Activated naive CD8-positive, alpha-beta T cell treated with anti-CD3 and anti-CD28 coated beads, Interleukin-2, amount 50 U/mL, for 24 hours (primary cell): ENCODE measurements around the gene GATAD2B.

Experiments used
- ATAC-seq: fragments of 150-1000 bp; cut with Tn5 transposase; one replicate; pipeline ENCODE4 v1.10.0; 2021
- DNase-seq: peaks from one replicate; pipeline ENCODE4 v3.0.0; 2021
- H3K27ac Mint-ChIP-seq: one replicate; pipeline ENCODE4 v1.8.0; 2021; ENCODE audit warnings: mild to moderate bottlenecking, mixed read lengths
- H3K27me3 Mint-ChIP-seq: one replicate; pipeline ENCODE4 v1.8.0; 2021; ENCODE audit warnings: mixed read lengths
- H3K36me3 Mint-ChIP-seq: one replicate; pipeline ENCODE4 v1.8.0; 2021; ENCODE audit warnings: low read depth, mixed read lengths
- H3K4me1 Mint-ChIP-seq: one replicate; pipeline ENCODE4 v1.8.0; 2021; ENCODE audit warnings: mixed read lengths
- H3K4me3 Mint-ChIP-seq: one replicate; pipeline ENCODE4 v1.8.0; 2021; ENCODE audit warnings: mild to moderate bottlenecking, moderate library complexity, mixed read lengths
- H3K9me3 Mint-ChIP-seq: one replicate; pipeline ENCODE4 v1.8.0; 2021; ENCODE audit warnings: mixed read lengths

Gene GATAD2B

DNA sequence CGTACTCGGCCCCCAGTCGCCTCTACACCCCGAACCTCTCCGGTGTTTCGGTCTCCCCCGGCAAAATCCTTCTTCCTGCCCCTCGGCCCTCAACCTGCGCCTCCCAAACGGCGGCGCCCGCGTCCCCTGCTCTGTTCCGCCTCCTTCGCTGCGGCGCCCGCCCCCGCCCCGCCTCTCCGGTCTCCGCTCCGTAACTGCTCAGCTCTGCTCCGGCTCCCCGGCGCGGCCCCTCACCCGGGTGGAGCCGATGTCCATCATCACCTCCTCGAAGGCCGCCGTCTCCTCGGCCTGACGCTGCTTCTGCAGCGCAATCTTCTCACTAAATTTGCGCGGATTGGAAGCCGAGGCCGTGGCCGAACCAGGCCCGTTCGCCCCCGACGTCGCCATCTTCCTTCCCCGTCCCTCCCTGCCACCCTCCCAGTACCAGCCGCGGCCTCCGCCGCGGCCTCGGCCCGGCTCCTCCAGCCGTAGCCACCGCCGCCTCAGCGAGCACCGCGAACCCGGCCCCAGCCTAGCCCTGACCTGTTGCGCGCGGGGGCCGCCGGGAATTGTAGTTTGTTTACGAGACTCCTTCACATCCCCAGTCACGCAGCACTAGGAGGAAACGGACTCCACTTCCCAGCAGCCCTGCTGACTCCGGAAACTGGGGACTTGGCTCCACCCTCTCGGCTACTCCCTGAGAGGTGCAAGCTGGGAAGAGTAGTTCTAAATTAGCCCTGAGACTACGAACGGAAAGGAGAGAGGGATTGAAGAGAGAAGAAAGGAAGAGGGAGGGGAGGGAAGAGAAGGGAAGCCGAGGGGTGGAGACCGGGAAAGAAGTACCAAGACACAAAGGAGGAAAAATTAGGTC lies 35.6 kb upstream of the GATAD2B start, which contains the start of gene CRTC2:
Gene CRTC2, minus strand, starts transcription at position 502 of the 850 bp plus-strand sequence. Its CDS starts 115 bp downstream, at position 387.
- Mint-ChIP-seq H3K9me3 (no peaks in the 10 kb centered on the region), H3K27me3 (no peaks in the 10 kb centered on the region), H3K36me3 (peaks cover 23% of the 10 kb centered on the region), H3K4me1 (peaks cover 61% of the 10 kb centered on the region), H3K4me3 (peak within 1 kb of the TSS; percentile 93), H3K27ac (peak within 1 kb of the TSS; percentile 90)
- peak; percentile 96 for DNase-seq
- ATAC-seq: peak; percentile 90

GRCh38 chr1:153957744-153958110 lies 35.0 kb upstream of the GATAD2B start:
- Mint-ChIP-seq H3K4me3 (peak overlapping the region; percentile 93), H3K27ac (peak overlapping the region; percentile 90), H3K9me3 (no peaks in the 10 kb centered on the region), H3K4me1 (peaks cover 59% of the 10 kb centered on the region), H3K36me3 (peaks cover 26% of the 10 kb centered on the region), H3K27me3 (no peaks in the 10 kb centered on the region)
- peak; percentile 51 for DNase-seq
- ATAC-seq: peak; percentile 5

GRCh38 chr1:153956997-153957715 lies 34.4 kb upstream of the GATAD2B start:
- Mint-ChIP-seq H3K9me3 (no peaks in the 10 kb centered on the region), H3K27me3 (no peaks in the 10 kb centered on the region), H3K4me3 (peak overlapping the region; percentile 93), H3K36me3 (peaks cover 26% of the 10 kb centered on the region), H3K27ac (peak overlapping the region; percentile 90), H3K4me1 (peaks cover 53% of the 10 kb centered on the region)
- ATAC-seq (no peak), DNase-seq (no peak)

DNA sequence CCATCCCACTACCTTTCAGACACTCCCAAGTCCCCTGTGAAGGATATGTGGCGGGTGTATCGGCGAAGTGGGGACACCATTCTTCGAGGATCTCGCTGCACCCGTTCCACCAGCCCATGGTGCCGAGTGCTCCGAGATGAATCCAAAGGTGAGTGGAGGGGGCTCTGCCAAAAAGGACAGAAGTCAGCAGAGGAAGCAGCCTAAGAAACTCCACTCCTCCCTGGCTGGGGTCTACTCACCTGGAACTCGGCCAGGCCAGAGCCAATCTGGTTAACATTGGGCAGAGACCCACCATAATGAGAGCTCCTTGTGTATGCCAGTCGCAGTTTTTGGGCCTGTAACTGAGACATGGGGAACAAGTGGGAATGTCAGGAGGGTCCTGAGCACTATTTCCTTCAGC lies 32.1 kb upstream of the GATAD2B start:
- DNase-seq (no peak), ATAC-seq (no peak)
- no peaks in the 10 kb centered on the region for H3K9me3 Mint-ChIP-seq
- H3K27ac Mint-ChIP-seq: peak overlapping the region; percentile 38
- peaks cover 24% of the 10 kb centered on the region for H3K36me3 Mint-ChIP-seq
- peaks cover 40% of the 10 kb centered on the region for H3K4me1 Mint-ChIP-seq
- H3K4me3 Mint-ChIP-seq: no peak overlapping the region
- H3K27me3 Mint-ChIP-seq: no peaks in the 10 kb centered on the region

DNA sequence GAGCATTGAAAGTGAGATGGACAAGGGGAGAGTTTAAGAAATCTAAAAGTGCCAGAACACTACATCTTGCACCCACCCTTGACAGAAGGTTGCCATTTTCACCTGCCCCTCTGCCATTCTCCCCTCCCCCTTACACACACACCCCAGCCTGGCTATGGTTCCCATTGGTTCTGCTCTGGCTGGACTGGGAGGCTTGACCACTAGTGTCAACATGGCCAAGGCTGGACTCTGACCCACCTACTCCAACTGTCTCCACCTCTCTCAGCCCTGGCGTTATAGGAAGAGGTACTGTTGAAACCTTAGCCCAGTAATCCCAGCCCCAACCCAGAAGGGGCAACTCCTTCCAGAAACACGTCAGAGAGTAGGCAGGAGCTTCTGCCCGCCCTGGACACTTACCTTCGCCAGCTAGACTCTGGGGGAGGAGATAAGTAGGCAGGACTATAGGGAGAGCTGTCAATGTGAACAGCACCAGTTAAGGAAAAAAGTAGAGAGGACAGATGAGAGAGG lies 31.1 kb upstream of the GATAD2B start:
- peaks cover 26% of the 10 kb centered on the region for H3K36me3 Mint-ChIP-seq
- peak overlapping the region; percentile 70 for H3K27ac Mint-ChIP-seq
- DNase-seq (no peak), ATAC-seq (no peak)
- H3K9me3 Mint-ChIP-seq: no peaks in the 10 kb centered on the region
- no peaks in the 10 kb centered on the region for H3K27me3 Mint-ChIP-seq
- peaks cover 40% of the 10 kb centered on the region for H3K4me1 Mint-ChIP-seq
- no peak overlapping the region for H3K4me3 Mint-ChIP-seq

DNA sequence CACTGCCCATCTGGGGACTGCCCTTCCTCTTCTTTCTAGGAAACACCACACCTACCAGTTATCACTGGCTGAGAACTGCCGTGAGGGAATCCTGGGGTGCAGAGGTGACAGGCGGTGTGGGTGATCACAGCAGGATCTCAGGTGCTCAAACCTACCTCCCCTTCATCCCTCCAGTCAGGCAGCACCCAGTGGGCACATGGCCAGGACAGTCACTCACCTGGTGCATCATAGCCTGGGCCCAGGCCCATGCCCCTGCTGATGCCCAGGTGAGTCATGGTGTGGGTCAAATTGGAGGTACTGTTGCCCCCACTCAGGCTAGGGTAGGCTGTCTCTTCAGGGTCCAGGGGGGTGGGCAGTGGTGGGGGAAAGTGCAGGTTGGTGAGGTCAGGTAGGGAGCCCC lies 29.0 kb upstream of the GATAD2B start:
- H3K9me3 Mint-ChIP-seq: no peaks in the 10 kb centered on the region
- H3K4me3 Mint-ChIP-seq: no peak overlapping the region
- no peaks in the 10 kb centered on the region for H3K27me3 Mint-ChIP-seq
- peak overlapping the region; percentile 67 for H3K27ac Mint-ChIP-seq
- peaks cover 35% of the 10 kb centered on the region for H3K4me1 Mint-ChIP-seq
- H3K36me3 Mint-ChIP-seq: peaks cover 31% of the 10 kb centered on the region
- DNase-seq (no peak), ATAC-seq (no peak)

GRCh38 chr1:153951183-153951582 lies 28.4 kb upstream of the GATAD2B start:
- H3K4me1 Mint-ChIP-seq: peaks cover 31% of the 10 kb centered on the region
- ATAC-seq (no peak), DNase-seq (no peak)
- no peaks in the 10 kb centered on the region for H3K9me3 Mint-ChIP-seq
- peak overlapping the region; percentile 7 for H3K27ac Mint-ChIP-seq
- no peak overlapping the region for H3K4me3 Mint-ChIP-seq
- H3K27me3 Mint-ChIP-seq: no peaks in the 10 kb centered on the region
- H3K36me3 Mint-ChIP-seq: peaks cover 31% of the 10 kb centered on the region

GRCh38 chr1:153946622-153947241 lies 24.0 kb upstream of the GATAD2B start, which contains the start of gene DENND4B:
TSS of gene DENND4B (minus strand) at chr1:153946718. CDS start at chr1:153944374, 2,344 bp downstream.
- H3K27ac Mint-ChIP-seq: peak within 1 kb of the TSS; percentile 92
- H3K4me1 Mint-ChIP-seq: peaks cover 25% of the 10 kb centered on the region
- H3K27me3 Mint-ChIP-seq: no peaks in the 10 kb centered on the region
- DNase-seq (peak; percentile 83), ATAC-seq (peak; percentile 68)
- no peaks in the 10 kb centered on the region for H3K9me3 Mint-ChIP-seq
- H3K4me3 Mint-ChIP-seq: peak within 1 kb of the TSS; percentile 91
- peaks cover 42% of the 10 kb centered on the region for H3K36me3 Mint-ChIP-seq

DNA sequence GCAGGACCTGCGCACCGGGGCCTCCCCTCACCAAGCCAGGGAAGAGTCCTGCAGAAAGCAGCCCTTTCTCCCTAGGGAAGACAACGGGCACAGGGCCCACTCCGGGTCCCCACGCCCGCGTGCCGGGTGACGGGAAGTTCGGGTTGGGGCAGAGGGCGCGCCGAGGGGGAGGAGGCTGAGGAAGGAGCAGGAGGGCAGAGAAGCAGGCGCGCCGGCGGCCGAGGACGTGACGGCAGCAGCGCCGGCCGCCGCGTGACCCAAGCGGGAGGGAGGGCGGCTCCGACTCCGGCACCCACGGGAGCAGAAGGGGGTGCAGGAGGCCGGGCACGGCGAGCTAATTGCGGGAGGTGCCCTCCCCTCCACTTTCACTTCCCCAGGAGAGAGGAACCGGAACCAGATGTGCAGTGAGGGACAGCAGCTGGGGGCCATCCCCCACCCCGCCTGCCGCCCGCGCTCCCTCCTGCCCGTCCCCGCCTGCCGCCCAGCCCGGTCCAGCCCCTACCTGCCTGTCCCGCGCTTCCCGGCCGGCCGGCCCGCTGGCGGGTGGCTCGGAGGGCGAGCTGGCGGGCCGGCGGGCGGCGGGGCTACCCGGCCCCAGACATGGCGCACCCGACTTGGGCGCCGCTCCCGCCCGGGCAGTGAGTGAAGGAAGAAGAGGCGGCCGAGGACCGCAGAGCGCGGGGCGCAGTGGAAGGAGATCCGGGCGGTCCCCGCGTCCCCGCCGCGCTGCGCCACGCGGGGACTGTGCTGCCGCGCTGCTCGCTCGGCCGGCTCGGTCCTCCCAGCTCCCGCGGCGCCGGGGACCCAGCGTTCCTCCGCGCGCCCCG lies 23.2 kb upstream of the GATAD2B start:
- Mint-ChIP-seq H3K4me3 (peak overlapping the region; percentile 91), H3K36me3 (peaks cover 42% of the 10 kb centered on the region), H3K9me3 (no peaks in the 10 kb centered on the region), H3K4me1 (peaks cover 25% of the 10 kb centered on the region), H3K27ac (peak overlapping the region; percentile 92), H3K27me3 (no peaks in the 10 kb centered on the region)
- peak; percentile 80 for DNase-seq
- ATAC-seq: peak; percentile 55

GRCh38 chr1:153945131-153945794 lies 22.5 kb upstream of the GATAD2B start:
- peak overlapping the region; percentile 91 for H3K4me3 Mint-ChIP-seq
- peaks cover 25% of the 10 kb centered on the region for H3K4me1 Mint-ChIP-seq
- DNase-seq: peak; percentile 78
- H3K36me3 Mint-ChIP-seq: peaks cover 45% of the 10 kb centered on the region
- peak overlapping the region; percentile 92 for H3K27ac Mint-ChIP-seq
- peak; percentile 76 for ATAC-seq
- H3K27me3 Mint-ChIP-seq: no peaks in the 10 kb centered on the region
- H3K9me3 Mint-ChIP-seq: no peaks in the 10 kb centered on the region

DNA sequence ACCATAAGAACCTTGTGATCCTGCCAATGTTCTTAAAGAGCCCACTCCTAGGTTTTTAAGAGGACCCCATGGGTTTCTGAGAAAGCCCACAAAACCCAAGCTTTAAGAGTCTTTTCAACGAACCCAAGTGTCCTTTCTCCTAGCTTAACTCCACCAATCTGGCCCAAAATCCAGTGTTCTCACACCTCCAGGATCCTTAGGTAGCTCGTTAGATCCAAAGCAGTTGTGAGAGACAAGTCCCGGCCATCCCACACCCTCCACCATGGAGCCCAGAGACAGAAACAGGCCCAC lies 22.0 kb upstream of the GATAD2B start:
- ATAC-seq: peak; percentile 0
- Mint-ChIP-seq H3K36me3 (peaks cover 44% of the 10 kb centered on the region), H3K4me3 (peak overlapping the region; percentile 91), H3K27ac (peak overlapping the region; percentile 92), H3K4me1 (peaks cover 25% of the 10 kb centered on the region), H3K27me3 (no peaks in the 10 kb centered on the region), H3K9me3 (no peaks in the 10 kb centered on the region)
- DNase-seq: no peak

DNA sequence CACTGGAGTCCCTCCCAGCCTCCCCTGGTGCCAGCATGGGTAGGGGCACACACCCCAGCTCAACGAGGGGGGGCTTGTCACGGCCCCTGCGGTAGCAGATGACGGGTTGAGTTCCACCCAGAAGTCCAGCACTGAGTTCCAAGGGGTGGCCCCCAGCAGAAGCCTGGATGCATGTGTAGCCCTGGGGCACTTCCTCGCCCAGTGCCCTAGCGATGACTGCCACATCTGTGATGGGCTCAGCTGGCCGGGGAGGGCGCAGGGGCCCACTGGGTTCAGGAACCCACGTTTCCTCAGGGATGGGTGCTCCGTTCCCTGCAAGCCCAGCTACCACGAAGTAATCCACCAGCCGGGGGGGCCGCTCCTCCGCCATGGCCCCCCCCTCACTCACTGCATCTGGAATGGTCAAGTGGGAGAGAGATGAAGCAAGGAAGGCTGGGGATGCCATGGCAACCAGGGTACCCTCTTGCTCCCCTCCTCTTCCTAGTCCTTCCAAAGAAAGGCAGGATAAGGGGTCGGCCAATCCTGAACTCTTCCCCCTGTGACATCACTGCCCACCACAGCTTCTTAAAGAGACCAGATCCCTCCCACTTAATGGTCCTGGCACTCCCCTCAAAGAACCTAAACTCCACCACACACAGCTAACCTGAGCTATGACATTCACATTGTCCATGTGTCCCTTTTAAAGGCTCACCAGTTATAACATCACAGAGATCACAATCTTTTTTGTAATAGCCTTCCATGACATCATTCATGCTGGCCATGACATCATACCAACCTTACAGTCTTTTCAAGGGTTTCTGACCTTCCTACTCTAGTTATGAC lies 21.4 kb upstream of the GATAD2B start:
- H3K27me3 Mint-ChIP-seq: no peaks in the 10 kb centered on the region
- peak overlapping the region; percentile 92 for H3K27ac Mint-ChIP-seq
- no peaks in the 10 kb centered on the region for H3K9me3 Mint-ChIP-seq
- no peak for DNase-seq
- peaks cover 25% of the 10 kb centered on the region for H3K4me1 Mint-ChIP-seq
- no peak for ATAC-seq
- H3K36me3 Mint-ChIP-seq: peaks cover 46% of the 10 kb centered on the region
- H3K4me3 Mint-ChIP-seq: peak overlapping the region; percentile 91
